ENCODE results near the gene SH3PXD2B. TPM values are rescaled to one million over a fixed set of nuclear protein-coding genes. Genes with fewer than 3 reads are reported as not detected.

The SH3PXD2B gene
- total and polyA plus RNA-seq, 8 donors = 4.2 to 24.9 (median 11.0) TPM

DNA sequence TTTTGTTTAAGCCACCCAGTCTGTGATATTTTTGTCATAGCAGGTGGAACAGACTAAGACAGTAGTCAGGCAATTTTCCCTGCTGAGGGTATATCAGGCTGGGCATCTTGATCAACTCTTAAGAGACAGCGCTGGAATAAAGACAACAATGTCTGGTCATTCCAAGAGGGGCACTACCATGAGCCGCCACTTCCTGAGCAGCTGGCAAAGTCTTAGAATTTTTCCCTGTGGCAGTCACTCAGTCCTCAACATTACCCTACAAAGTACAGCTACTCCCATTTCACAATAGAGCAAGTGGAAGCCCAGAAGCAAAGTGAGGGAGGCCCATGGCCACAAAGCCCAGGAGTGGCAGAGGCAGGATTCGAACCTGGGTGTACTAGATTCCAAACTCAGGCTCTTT lies 74.8 kb downstream of the SH3PXD2B start:
- no peaks in the 10 kb centered on the region for H3K9me3 ChIP-seq
- no peak overlapping the region for H3K27ac ChIP-seq
- DNase-seq (no peak), FAIRE-seq (no peak), ATAC-seq (no peak)
- WGBS, 2 donors = 85 to 93% methylated on average over 3 of the region's 3 CpGs
- no peaks in the 10 kb centered on the region for H3K36me3 ChIP-seq
- TF ChIP-seq, protein P1, sequence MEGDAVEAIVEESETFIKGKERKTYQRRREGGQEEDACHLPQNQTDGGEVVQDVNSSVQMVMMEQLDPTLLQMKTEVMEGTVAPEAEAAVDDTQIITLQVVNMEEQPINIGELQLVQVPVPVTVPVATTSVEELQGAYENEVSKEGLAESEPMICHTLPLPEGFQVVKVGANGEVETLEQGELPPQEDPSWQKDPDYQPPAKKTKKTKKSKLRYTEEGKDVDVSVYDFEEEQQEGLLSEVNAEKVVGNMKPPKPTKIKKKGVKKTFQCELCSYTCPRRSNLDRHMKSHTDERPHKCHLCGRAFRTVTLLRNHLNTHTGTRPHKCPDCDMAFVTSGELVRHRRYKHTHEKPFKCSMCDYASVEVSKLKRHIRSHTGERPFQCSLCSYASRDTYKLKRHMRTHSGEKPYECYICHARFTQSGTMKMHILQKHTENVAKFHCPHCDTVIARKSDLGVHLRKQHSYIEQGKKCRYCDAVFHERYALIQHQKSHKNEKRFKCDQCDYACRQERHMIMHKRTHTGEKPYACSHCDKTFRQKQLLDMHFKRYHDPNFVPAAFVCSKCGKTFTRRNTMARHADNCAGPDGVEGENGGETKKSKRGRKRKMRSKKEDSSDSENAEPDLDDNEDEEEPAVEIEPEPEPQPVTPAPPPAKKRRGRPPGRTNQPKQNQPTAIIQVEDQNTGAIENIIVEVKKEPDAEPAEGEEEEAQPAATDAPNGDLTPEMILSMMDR (IDR thresholded peaks at IDR 0.05) = no peak
- H3K4me1 ChIP-seq = peaks cover 0 to 15% (median 12%) of the 10 kb centered on the region in 3 donors
- intact Hi-C loops (cut with DNase I) = no loop called here
- no peak overlapping the region for H3K4me3 ChIP-seq
- H3K27me3 ChIP-seq = no peaks in the 10 kb centered on the region

DNA sequence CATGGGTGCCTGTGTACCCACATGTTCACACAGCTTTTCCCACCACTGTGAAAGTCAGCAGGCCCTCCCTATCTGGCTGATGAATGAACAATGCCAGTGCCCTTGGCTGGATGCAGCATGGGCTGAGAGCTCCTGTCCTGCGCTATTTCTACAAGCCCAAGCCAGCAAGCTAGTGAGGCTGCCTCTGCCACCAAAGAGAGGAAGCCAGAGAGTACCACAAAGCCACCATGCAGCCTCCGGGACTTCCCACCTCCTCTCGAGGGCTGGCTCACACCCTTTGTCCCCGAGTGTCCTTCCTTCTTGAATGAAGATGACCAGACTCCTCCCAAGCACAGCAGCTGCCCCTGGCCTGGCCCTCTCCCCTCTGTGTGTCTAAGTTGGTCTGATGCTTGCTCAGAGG lies 76.5 kb downstream of the SH3PXD2B start:
- TF ChIP-seq, protein P1 (IDR thresholded peaks at IDR 0.05) = no peak
- no peaks in the 10 kb centered on the region for H3K9me3 ChIP-seq
- H3K27me3 ChIP-seq = no peaks in the 10 kb centered on the region
- no peak overlapping the region for H3K4me3 ChIP-seq
- no peaks in the 10 kb centered on the region for H3K36me3 ChIP-seq
- no peak overlapping the region for H3K27ac ChIP-seq
- FAIRE-seq (no peak), DNase-seq (no peak), ATAC-seq (no peak)
- WGBS, 2 donors = 85 to 97% methylated on average over 4 of the region's 4 CpGs
- peaks cover 0 to 6% (median 5%) of the 10 kb centered on the region in 3 donors for H3K4me1 ChIP-seq
- intact Hi-C loops (cut with DNase I) = no loop called here

DNA sequence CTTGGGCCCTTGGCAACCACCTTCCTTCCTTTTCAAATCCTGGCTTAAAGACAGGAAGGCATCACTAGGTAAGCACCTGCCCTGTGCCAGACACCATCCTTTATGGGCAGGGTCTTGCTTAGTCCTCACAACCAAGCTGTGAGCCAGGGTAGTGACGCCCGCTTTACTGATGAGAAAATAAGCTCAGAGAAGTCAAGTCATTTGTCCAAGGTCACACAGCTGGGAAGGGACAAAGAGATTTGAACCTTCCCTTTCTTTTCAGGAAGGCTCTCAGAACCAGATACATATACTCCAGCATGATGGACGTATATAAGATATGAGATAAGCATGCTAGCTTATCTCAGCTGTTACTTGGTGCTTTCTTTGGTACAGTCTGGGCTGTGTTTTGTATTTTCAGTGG lies 76.9 kb downstream of the SH3PXD2B start:
- Histone ChIP-seq H3K9me3 (no peaks in the 10 kb centered on the region), H3K4me3 (no peak overlapping the region), H3K27me3 (no peaks in the 10 kb centered on the region), H3K27ac (no peak overlapping the region), H3K4me1 (peaks cover 0 to 4% (median under 1%) of the 10 kb centered on the region in 3 donors), H3K36me3 (no peaks in the 10 kb centered on the region)
- intact Hi-C loops (cut with DNase I) = no loop called here
- no peak for FAIRE-seq
- no peak for ATAC-seq
- no peak for DNase-seq
- 85 to 88% methylated on average over 3 of the region's 3 CpGs for WGBS, 2 donors
- TF ChIP-seq, protein P1 (IDR thresholded peaks at IDR 0.05) = no peak

DNA sequence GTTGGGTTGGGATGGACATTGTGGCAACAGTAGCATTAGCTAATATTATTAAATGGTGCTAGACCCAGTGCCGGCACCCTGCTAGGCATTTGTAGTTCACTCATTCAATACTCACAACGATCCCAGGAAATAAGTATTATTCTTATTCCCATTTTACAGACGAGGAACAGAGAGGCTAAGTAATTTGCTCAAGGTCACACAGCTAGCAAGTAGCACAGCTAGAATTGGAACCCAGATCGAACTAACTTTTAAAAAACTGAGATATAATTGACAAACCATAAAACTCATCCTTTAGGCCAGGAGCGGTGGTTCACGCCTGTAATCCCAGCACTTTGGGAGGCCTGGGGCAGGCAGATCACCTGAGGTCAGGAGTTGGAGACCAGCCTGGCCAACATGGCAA lies 79.5 kb downstream of the SH3PXD2B start:
- TF ChIP-seq, protein P1 (IDR thresholded peaks at IDR 0.05) = no peak
- WGBS, 2 donors = 96 to 98% methylated on average over 6 of the region's 6 CpGs

DNA sequence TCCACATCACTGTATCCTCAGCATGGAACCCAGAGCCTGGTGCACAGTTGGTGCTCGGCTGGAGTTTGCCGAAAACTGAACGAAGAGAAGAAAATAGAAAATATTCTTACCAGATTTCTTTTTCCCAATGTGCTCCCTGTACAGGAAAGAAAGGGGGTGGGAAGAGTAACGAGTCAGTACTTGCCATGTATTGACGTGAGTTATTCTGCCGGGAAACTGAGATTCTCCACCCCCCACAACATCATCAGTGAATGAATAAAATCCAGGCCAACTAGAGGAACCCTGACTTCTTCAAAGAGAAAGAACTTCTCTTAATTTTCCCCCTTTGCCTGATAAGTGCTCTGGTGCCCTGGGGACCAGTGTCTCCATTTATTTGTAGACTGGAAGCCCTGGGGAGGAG lies 80.6 kb downstream of the SH3PXD2B start:
- 98% methylated on average over 6 of the region's 6 CpGs for WGBS, 2 donors
- no peaks in the 10 kb centered on the region for H3K27me3 ChIP-seq
- H3K4me3 ChIP-seq = no peak overlapping the region
- intact Hi-C loops (cut with DNase I) = no loop called here
- ATAC-seq (no peak), DNase-seq (no peak), FAIRE-seq (no peak)
- TF ChIP-seq, protein P1 (IDR thresholded peaks at IDR 0.05) = no peak
- H3K36me3 ChIP-seq = no peaks in the 10 kb centered on the region
- H3K4me1 ChIP-seq = no peaks in the 10 kb centered on the region
- H3K9me3 ChIP-seq = no peaks in the 10 kb centered on the region
- no peak overlapping the region for H3K27ac ChIP-seq

More for the DNA sequence above, 79.5 kb downstream of the SH3PXD2B start:
- ATAC-seq (no peak), FAIRE-seq (no peak), DNase-seq (no peak)
- no peaks in the 10 kb centered on the region for H3K27me3 ChIP-seq
- peaks cover 0 to 4% (median 0%) of the 10 kb centered on the region in 3 donors for H3K4me1 ChIP-seq
- intact Hi-C loops (cut with DNase I) = no loop called here
- no peaks in the 10 kb centered on the region for H3K36me3 ChIP-seq
- H3K4me3 ChIP-seq = no peak overlapping the region
- no peak overlapping the region for H3K27ac ChIP-seq
- H3K9me3 ChIP-seq = no peaks in the 10 kb centered on the region
